ENCODE measurements around the gene RBCK1. TPM values are rescaled to one million over a fixed set of nuclear protein-coding genes. Genes with fewer than 3 reads are reported as not detected.
A peak's percentile ranks its signal among the peaks of the same experiment; 100 is the strongest.

RBCK1 gene
- total and polyA plus RNA-seq, 2 experiments from 2014 or later = 72.3 to 129 TPM

DNA sequence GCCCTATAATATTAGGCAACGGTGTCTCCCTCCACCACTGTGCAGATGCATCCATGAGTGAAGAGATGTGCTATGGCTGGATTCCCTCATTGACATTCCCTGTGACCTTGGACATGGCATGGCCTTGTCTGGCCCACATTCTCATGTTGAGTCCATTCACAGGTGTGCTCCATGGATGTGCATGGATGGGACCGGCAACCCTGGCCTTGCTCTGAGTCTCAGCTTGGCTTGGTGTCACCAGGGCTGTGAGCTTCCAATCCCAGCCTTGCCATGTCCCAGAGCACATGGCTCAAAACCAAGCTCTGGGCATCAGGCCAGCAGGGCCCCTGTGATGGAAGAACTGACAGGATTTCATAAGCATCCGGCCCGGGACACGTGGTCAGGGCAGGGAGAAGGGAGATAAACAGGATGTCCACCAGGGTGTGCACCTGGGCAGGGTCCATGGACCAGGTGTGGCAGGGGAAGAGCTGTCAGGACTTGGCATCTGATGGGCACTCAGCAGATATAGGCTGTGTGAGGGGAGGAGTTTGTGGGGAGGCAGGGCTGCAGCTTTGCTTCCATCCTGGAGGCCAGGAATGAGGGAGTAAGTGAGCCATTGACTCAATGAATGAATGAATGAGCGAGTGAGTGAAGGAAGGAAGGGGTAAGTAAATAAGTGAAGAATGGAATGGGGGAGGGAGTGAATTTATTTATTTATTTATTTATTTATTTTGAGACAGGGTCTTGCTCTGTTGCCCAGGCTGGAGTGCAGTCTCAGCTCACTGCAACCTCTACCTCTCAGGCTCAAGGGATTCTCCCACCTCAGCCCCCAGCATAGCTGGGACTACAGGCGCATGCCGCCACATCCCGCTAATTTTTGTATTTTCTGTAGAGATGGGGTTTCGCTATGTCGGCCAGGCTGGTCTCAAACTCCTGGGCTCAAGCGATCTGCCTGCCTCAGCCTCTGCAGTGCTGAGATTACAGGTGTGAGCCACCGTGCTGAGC is 45.5 kb upstream of the RBCK1 start:
- Histone ChIP-seq H3K4me1 (ENCODE audit: insufficient read depth) (peaks cover 22% of the 10 kb centered on the region), H3F3A (ENCODE audit: insufficient read depth) (peaks cover 23% of the 10 kb centered on the region), H3K27ac (no peak overlapping the region), H3K4me3 (no peak overlapping the region), H3K9me3 (ENCODE audit: low read depth) (no peaks in the 10 kb centered on the region), H3K27me3 (replicated peaks; ENCODE audit: insufficient read depth) (no peaks in the 10 kb centered on the region), H3K9me2 (ENCODE audit: insufficient read depth) (no peaks in the 10 kb centered on the region), H3K4me2 (ENCODE audit: unreplicated experiment) (no peak overlapping the region), H2AFZ (peak overlapping the region; percentile 38; the same call in 1 of the 2 replicates), H3K79me2 (ENCODE audit: insufficient read depth) (no peaks in the 10 kb centered on the region), H3K9ac (no peak overlapping the region), H3K36me3 (ENCODE audit: low read depth) (no peaks in the 10 kb centered on the region), H4K20me1 (ENCODE audit: insufficient read depth) (no peaks in the 10 kb centered on the region)
- peak; percentile 64 for DNase-seq
- TF ChIP-seq EZH2 (IDR thresholded peaks at IDR 0.05; ENCODE audit: insufficient read depth, poor library complexity, severe bottlenecking) (no peak), EZH2phosphoT487 (IDR thresholded peaks at IDR 0.05; ENCODE audit: insufficient read depth, low read depth) (no peak)
- in situ Hi-C loops (cut with MboI) = no loop called here
- 62 to 65% methylated on average over 13 of the region's 13 CpGs for WGBS, 2 experiments (ENCODE audit: low coverage in 1 of 2, low lambda C conversion rate in 2 of 2, missing lambda C conversion rate in 2 of 2)

DNA sequence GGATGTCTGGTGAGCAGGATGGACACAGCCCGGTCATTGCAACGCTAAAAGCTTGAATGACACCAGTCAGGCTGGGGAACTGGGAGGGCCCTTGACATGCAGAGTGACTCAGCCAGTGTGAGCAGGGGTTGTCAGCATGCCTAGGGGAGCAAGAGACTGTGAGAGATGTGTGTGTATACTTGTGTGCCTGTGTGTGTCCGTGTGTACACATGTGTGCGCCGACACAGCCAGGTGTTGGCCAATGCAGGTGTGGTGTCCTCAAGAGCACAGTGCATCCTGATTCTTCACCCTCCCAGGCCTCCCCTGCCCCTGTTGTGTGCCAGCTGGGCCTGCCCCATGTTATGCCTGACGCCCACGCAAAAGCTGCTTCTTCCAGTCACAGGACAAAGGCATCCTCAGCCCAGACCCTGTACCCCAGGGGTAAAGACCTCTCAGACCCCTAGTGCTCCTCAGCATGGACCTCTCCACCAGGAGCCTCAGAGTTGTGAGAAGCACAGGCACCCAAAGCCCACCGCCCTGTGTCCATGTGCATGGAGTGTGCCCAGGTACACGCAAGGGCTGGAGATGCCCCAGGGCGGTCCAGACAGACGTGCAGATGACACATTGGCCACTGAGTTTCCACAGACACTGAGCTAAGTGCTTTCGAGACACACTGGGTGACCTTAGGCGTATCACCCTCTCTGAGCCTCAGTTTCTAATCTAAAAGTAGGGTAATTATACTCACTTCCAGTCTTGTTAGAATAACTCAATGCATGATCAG is 44.6 kb upstream of the RBCK1 start:
- Histone ChIP-seq H4K20me1 (ENCODE audit: insufficient read depth) (no peaks in the 10 kb centered on the region), H2AFZ (no peak overlapping the region), H3K4me1 (ENCODE audit: insufficient read depth) (peaks cover 22% of the 10 kb centered on the region), H3K27me3 (replicated peaks; ENCODE audit: insufficient read depth) (no peaks in the 10 kb centered on the region), H3K4me3 (no peak overlapping the region), H3F3A (ENCODE audit: insufficient read depth) (peaks cover 23% of the 10 kb centered on the region), H3K9me2 (ENCODE audit: insufficient read depth) (no peaks in the 10 kb centered on the region), H3K9me3 (ENCODE audit: low read depth) (no peaks in the 10 kb centered on the region), H3K9ac (no peak overlapping the region), H3K36me3 (ENCODE audit: low read depth) (no peaks in the 10 kb centered on the region), H3K27ac (no peak overlapping the region), H3K4me2 (ENCODE audit: unreplicated experiment) (no peak overlapping the region), H3K79me2 (ENCODE audit: insufficient read depth) (no peaks in the 10 kb centered on the region)
- 88 to 90% methylated on average over 11 to 13 of the region's 13 CpGs for WGBS, 2 experiments (ENCODE audit: low coverage in 1 of 2, low lambda C conversion rate in 2 of 2, missing lambda C conversion rate in 2 of 2)
- DNase-seq = peak; percentile 30
- in situ Hi-C loops (cut with MboI) = no loop called here
- TF ChIP-seq EZH2 (IDR thresholded peaks at IDR 0.05; ENCODE audit: insufficient read depth, poor library complexity, severe bottlenecking) (no peak), EZH2phosphoT487 (IDR thresholded peaks at IDR 0.05; ENCODE audit: insufficient read depth, low read depth) (no peak)

GRCh38 chr20:364905-365794 is 42.9 kb upstream of the RBCK1 start:
- H3K27me3 ChIP-seq (replicated peaks; ENCODE audit: insufficient read depth) = no peaks in the 10 kb centered on the region
- WGBS, 2 experiments (ENCODE audit: low coverage in 1 of 2, low lambda C conversion rate in 2 of 2, missing lambda C conversion rate in 2 of 2) = 84 to 87% methylated on average over 9 of the region's 9 CpGs
- no peak overlapping the region for H3K4me2 ChIP-seq (ENCODE audit: unreplicated experiment)
- no peaks in the 10 kb centered on the region for H3K9me2 ChIP-seq (ENCODE audit: insufficient read depth)
- no peaks in the 10 kb centered on the region for H3K9me3 ChIP-seq (ENCODE audit: low read depth)
- peaks cover 8% of the 10 kb centered on the region for H3K4me1 ChIP-seq (ENCODE audit: insufficient read depth)
- no peaks in the 10 kb centered on the region for H4K20me1 ChIP-seq (ENCODE audit: insufficient read depth)
- H3K9ac ChIP-seq = no peak overlapping the region
- no peaks in the 10 kb centered on the region for H3K79me2 ChIP-seq (ENCODE audit: insufficient read depth)
- TF ChIP-seq EZH2phosphoT487 (IDR thresholded peaks at IDR 0.05; ENCODE audit: insufficient read depth, low read depth) (no peak), EZH2 (IDR thresholded peaks at IDR 0.05; ENCODE audit: insufficient read depth, poor library complexity, severe bottlenecking) (no peak)
- no peak overlapping the region for H3K4me3 ChIP-seq
- in situ Hi-C loops (cut with MboI) = no loop called here
- peaks cover 12% of the 10 kb centered on the region; the same call in 1 of the 2 replicates for H3F3A ChIP-seq (ENCODE audit: insufficient read depth)
- H3K36me3 ChIP-seq (ENCODE audit: low read depth) = no peaks in the 10 kb centered on the region
- peak; percentile 57 for DNase-seq
- no peak overlapping the region for H3K27ac ChIP-seq
- no peak overlapping the region for H2AFZ ChIP-seq

All from GM23248 (cell line).